ENCODE results near the gene C10orf105.

GRCh38 chr10:71750124-71750841, 30.7 kb upstream of the C10orf105 start:
- no peak for TF ChIP-seq POLR2A (IDR thresholded peaks at IDR 0.05)
- TF ChIP-seq CTCF (IDR thresholded peaks at IDR 0.05): no peak
